ENCODE results near the gene SELENBP1.

GRCh38 chr1:151407304-151407703 is 34.8 kb upstream of the SELENBP1 start:
- TF ChIP-seq CTCF (IDR thresholded peaks at IDR 0.05) = no peak
- no peak for TF ChIP-seq POLR2A (IDR thresholded peaks at IDR 0.05)
- TF ChIP-seq EP300 (IDR thresholded peaks at IDR 0.05) = no peak

All from ovary (tissue), 3 donors.